ENCODE data around the gene NUP62. TPM values are rescaled to one million over a fixed set of nuclear protein-coding genes. Genes with fewer than 3 reads are reported as not detected.

NUP62 gene
- total RNA-seq, 1 experiment from 2014 or later = 127 TPM

GRCh38 chr19:49873129-49873521 is 56.2 kb downstream of the NUP62 start:
- Histone ChIP-seq H4K8ac (replicated peaks; ENCODE audit: insufficient read length, low read depth, low read length) (no peak overlapping the region), H3K56ac (ENCODE audit: insufficient read length, low read depth, low read length) (no peak overlapping the region), H4K5ac (ENCODE audit: insufficient read length, low read depth, low read length) (no peak overlapping the region)

More at GRCh38 chr19:49873129-49873521, 56.2 kb downstream of the NUP62 start:
- H3T11ph ChIP-seq (ENCODE audit: low read length) = no peak overlapping the region
- Mint-ChIP-seq H3K4me1 (peaks cover 14 to 20% of the 10 kb centered on the region in 2 experiments), H3K4me3 (no peak overlapping the region; a peak in 1 of 5 replicates), H3K9me3 (no peaks in the 10 kb centered on the region), H3K27me3 (ENCODE audit: low read depth) (no peaks in the 10 kb centered on the region), H3K36me3 (ENCODE audit: insufficient read depth in 1 of 3, low read depth in 3 of 3) (peaks cover 0 to 12% (median 6%) of the 10 kb centered on the region in 3 experiments; a peak in 3 of 7 replicates), H3K27ac (no peak overlapping the region)
- H2BK20ac ChIP-seq (ENCODE audit: low read depth, low read length, poor library complexity, severe bottlenecking) = no peak overlapping the region
- no peak overlapping the region for H2AK5ac ChIP-seq (ENCODE audit: insufficient read length, low read length)
- no peak overlapping the region for H3K4ac ChIP-seq (ENCODE audit: low read depth, low read length)
- H3K27me3 ChIP-seq (ENCODE audit: insufficient read depth, low read length) = no peaks in the 10 kb centered on the region
- no peak overlapping the region for H3K9ac ChIP-seq (ENCODE audit: extremely low read depth, insufficient read length, low read length)
- H4K91ac ChIP-seq (ENCODE audit: insufficient read length, low read depth, low read length) = no peak overlapping the region
- no peak overlapping the region for H2BK12ac ChIP-seq (ENCODE audit: insufficient read length, low read depth, low read length)
- H3K79me2 ChIP-seq (ENCODE audit: insufficient read depth, low read length) = no peaks in the 10 kb centered on the region; the same call in 1 of the 2 replicates
- no peak overlapping the region for H2AFZ ChIP-seq (ENCODE audit: low read length)
- no peaks in the 10 kb centered on the region for H4K20me1 ChIP-seq (ENCODE audit: control insufficient read depth, insufficient read depth, insufficient read length)
- H3K9me3 ChIP-seq (ENCODE audit: control insufficient read depth, low read depth, low read length) = no peaks in the 10 kb centered on the region
- no peak for TF ChIP-seq CTCF (conservative IDR thresholded peaks at IDR 0.05)
- no peak overlapping the region for H2BK15ac ChIP-seq (ENCODE audit: low read depth, low read length)
- H3K4me2 ChIP-seq (ENCODE audit: insufficient read depth, insufficient read length, low read length) = no peak overlapping the region
- H3K23ac ChIP-seq (ENCODE audit: insufficient read length, low read depth, low read length) = no peak overlapping the region
- no peak overlapping the region for H2BK5ac ChIP-seq (ENCODE audit: insufficient read length, low read length)
- no CpG with 5 or more reads among the region's 29 CpGs for WGBS (ENCODE audit: extremely low coverage, insufficient read length, low lambda C conversion rate)
- H3K14ac ChIP-seq (ENCODE audit: insufficient read depth, low read length) = no peak overlapping the region
- peaks cover 2% of the 10 kb centered on the region; the same call in 1 of the 2 replicates for H3K4me1 ChIP-seq (ENCODE audit: insufficient read depth, low read length)
- H2BK120ac ChIP-seq (ENCODE audit: low read depth, low read length, poor library complexity, severe bottlenecking) = no peak overlapping the region
- H3K79me1 ChIP-seq (ENCODE audit: insufficient read depth, low read depth, low read length, poor library complexity, severe bottlenecking) = no peaks in the 10 kb centered on the region
- peaks cover 11% of the 10 kb centered on the region for H3K23me2 ChIP-seq (ENCODE audit: insufficient read length, low read depth, low read length, poor library complexity, severe bottlenecking)
- no peak overlapping the region for H3K18ac ChIP-seq (ENCODE audit: insufficient read length, low read depth, low read length)
- H3K27ac ChIP-seq (ENCODE audit: insufficient read length, low read depth, low read length) = no peak overlapping the region
- DNase-seq = no peak
